ENCODE results near the gene TWF2. TPM values are rescaled to one million over a fixed set of nuclear protein-coding genes. Genes with fewer than 3 reads are reported as not detected.

Gene TWF2
- total RNA-seq, 1 donor from 2014 or later = 154 TPM

GRCh38 chr3:52257911-52258310 lies 19.0 kb upstream of the TWF2 start:
- no peak for TF ChIP-seq CTCF (conservative IDR thresholded peaks at IDR 0.05; ENCODE audit: low read depth, low read length)
- DNase-seq (ENCODE audit: low read depth) = no peak

GRCh38 chr3:52256622-52257021 lies 17.7 kb upstream of the TWF2 start:
- DNase-seq (ENCODE audit: low read depth) = no peak
- no peak for TF ChIP-seq CTCF (conservative IDR thresholded peaks at IDR 0.05; ENCODE audit: low read depth, low read length)
- H3K4me3 ChIP-seq (ENCODE audit: low read depth, low read length) = no peak overlapping the region

More at GRCh38 chr3:52257911-52258310, 19.0 kb upstream of the TWF2 start:
- no peak overlapping the region for H3K4me3 ChIP-seq (ENCODE audit: low read depth, low read length)

GRCh38 chr3:52256159-52256558 lies 17.2 kb upstream of the TWF2 start:
- no peak for TF ChIP-seq CTCF (conservative IDR thresholded peaks at IDR 0.05; ENCODE audit: low read depth, low read length)
- DNase-seq (ENCODE audit: low read depth) = no peak
- H3K4me3 ChIP-seq (ENCODE audit: low read depth, low read length) = no peak overlapping the region

GRCh38 chr3:52254608-52255007 lies 15.7 kb upstream of the TWF2 start:
- TF ChIP-seq CTCF (conservative IDR thresholded peaks at IDR 0.05; ENCODE audit: low read depth, low read length) = no peak
- H3K4me3 ChIP-seq (ENCODE audit: low read depth, low read length) = no peak overlapping the region
- no peak for DNase-seq (ENCODE audit: low read depth)

- TF ChIP-seq CTCF (conservative IDR thresholded peaks at IDR 0.05; ENCODE audit: low read depth, low read length) = no peak
- H3K4me3 ChIP-seq (ENCODE audit: low read depth, low read length) = no peak overlapping the region
- DNase-seq (ENCODE audit: low read depth) = no peak
Observed at GRCh38 chr3:52253314-52254304, 14.7 kb upstream of the TWF2 start.

GRCh38 chr3:52250122-52250521 lies 11.2 kb upstream of the TWF2 start:
- TF ChIP-seq CTCF (conservative IDR thresholded peaks at IDR 0.05; ENCODE audit: low read depth, low read length) = no peak
- H3K4me3 ChIP-seq (ENCODE audit: low read depth, low read length) = no peak overlapping the region
- no peak for DNase-seq (ENCODE audit: low read depth)
